DOHH2 (cell line): ENCODE data around the gene LSR.

Experiments used
- H3F3A ChIP-seq: fragments of 200-600 bp; sonication (generic), shearing (Covaris generic); 2 replicates; pipeline ENCODE4 v1.6.0; 2016; ENCODE audit warnings: antibody characterized with exemption, mild to moderate bottlenecking; ENCODE audit not compliant: control insufficient read depth, insufficient read depth
- H3K27ac ChIP-seq: fragments of 200-600 bp; sonication (generic); 2 replicates; pipeline ENCODE4 v1.5.1; 2014; ENCODE audit warnings: low read depth, mild to moderate bottlenecking, low read length, moderate library complexity
- H3K27me3 ChIP-seq: fragments of 200-600 bp; sonication (generic); 2 replicates; pipeline ENCODE4 v1.6.1; 2014; ENCODE audit warnings: mild to moderate bottlenecking, low read length, mixed read lengths; ENCODE audit not compliant: control insufficient read depth
- H3K36me3 ChIP-seq: fragments of 200-600 bp; sonication (generic); 2 replicates; pipeline ENCODE4 v1.6.1; 2014; ENCODE audit warnings: mild to moderate bottlenecking, low read length, moderate library complexity, mixed read lengths; ENCODE audit not compliant: control insufficient read depth
- H3K4me1 ChIP-seq: fragments of 200-600 bp; sonication (generic); 2 replicates; pipeline ENCODE4 v1.6.1; 2014; ENCODE audit warnings: mild to moderate bottlenecking, low read length, mixed read lengths; ENCODE audit not compliant: control insufficient read depth
- H3K4me2 ChIP-seq: fragments of 200-600 bp; sonication (generic); 2 replicates; pipeline ENCODE4 v1.6.0; 2014; ENCODE audit warnings: mild to moderate bottlenecking, low read length, moderate library complexity
- H3K4me3 ChIP-seq: fragments of 200-600 bp; sonication (generic); 2 replicates; pipeline ENCODE4 v1.5.1; 2014; ENCODE audit warnings: mild to moderate bottlenecking, low read length, mixed read lengths
- H3K79me2 ChIP-seq: fragments of 200-600 bp; sonication (generic); 2 replicates; pipeline ENCODE4 v1.6.1; 2014; ENCODE audit warnings: mild to moderate bottlenecking, low read length, mixed read lengths; ENCODE audit not compliant: control insufficient read depth
- H3K9me2 ChIP-seq: fragments of 200-600 bp; sonication (generic); replicated peaks from 2 replicates; pipeline ENCODE4 v1.6.1; 2014; ENCODE audit warnings: mild to moderate bottlenecking, low read length, mixed read lengths; ENCODE audit not compliant: control insufficient read depth
- H3K9me3 ChIP-seq: fragments of 200-600 bp; sonication (generic); 2 replicates; pipeline ENCODE4 v1.6.1; 2014; ENCODE audit warnings: antibody characterized with exemption, low read length, mixed read lengths; ENCODE audit not compliant: control insufficient read depth, insufficient read depth
- H4K20me1 ChIP-seq: fragments of 200-600 bp; sonication (generic); 2 replicates; pipeline ENCODE4 v1.6.0; 2014; ENCODE audit warnings: low read depth, mild to moderate bottlenecking, antibody characterized with exemption, low read length, moderate library complexity; ENCODE audit not compliant: control insufficient read depth, insufficient read depth
- EZH2phosphoT487 ChIP-seq: fragments of 200-600 bp; sonication (generic); IDR thresholded peaks from 2 replicates; pipeline ENCODE4 v1.6.1; 2017; ENCODE audit warnings: borderline replicate concordance, mild to moderate bottlenecking, antibody characterized with exemption, low read length, moderate library complexity, mixed read lengths
- TF ChIP-seq, protein P1 (sequence below): fragments of 200-600 bp; sonication (generic); IDR thresholded peaks from one replicate; pipeline ENCODE4 v1.5.1; 2014; ENCODE audit warnings: antibody characterized with exemption, mild to moderate bottlenecking, low read depth, low read length; ENCODE audit not compliant: poor library complexity, severe bottlenecking

The LSR gene

DNA sequence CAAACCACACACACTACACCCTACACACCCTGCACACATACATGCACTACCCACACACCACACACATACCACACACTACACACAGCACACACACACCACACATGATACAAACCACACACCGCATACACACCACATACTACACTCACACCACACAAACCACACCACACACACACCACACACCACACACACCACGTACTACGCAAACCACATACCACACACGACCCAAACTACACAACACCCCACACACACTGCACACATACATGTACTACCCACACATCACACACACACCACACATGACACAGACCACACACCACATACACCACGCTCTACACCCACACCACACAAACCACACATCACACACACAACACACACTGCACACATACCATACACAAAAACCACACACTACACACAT is 49.8 kb downstream of the LSR start:
- TF ChIP-seq EZH2phosphoT487: no peak
- TF ChIP-seq, protein P1, sequence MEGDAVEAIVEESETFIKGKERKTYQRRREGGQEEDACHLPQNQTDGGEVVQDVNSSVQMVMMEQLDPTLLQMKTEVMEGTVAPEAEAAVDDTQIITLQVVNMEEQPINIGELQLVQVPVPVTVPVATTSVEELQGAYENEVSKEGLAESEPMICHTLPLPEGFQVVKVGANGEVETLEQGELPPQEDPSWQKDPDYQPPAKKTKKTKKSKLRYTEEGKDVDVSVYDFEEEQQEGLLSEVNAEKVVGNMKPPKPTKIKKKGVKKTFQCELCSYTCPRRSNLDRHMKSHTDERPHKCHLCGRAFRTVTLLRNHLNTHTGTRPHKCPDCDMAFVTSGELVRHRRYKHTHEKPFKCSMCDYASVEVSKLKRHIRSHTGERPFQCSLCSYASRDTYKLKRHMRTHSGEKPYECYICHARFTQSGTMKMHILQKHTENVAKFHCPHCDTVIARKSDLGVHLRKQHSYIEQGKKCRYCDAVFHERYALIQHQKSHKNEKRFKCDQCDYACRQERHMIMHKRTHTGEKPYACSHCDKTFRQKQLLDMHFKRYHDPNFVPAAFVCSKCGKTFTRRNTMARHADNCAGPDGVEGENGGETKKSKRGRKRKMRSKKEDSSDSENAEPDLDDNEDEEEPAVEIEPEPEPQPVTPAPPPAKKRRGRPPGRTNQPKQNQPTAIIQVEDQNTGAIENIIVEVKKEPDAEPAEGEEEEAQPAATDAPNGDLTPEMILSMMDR: no peak
- Histone ChIP-seq H3K4me3 (no peak overlapping the region), H3K9me3 (no peaks in the 10 kb centered on the region), H3K27ac (no peak overlapping the region), H3K79me2 (no peaks in the 10 kb centered on the region), H3K36me3 (no peaks in the 10 kb centered on the region), H3K4me2 (no peak overlapping the region), H3K27me3 (no peaks in the 10 kb centered on the region), H3K9me2 (no peaks in the 10 kb centered on the region), H3F3A (peaks cover 32% of the 10 kb centered on the region), H3K4me1 (peaks cover 59% of the 10 kb centered on the region), H4K20me1 (no peaks in the 10 kb centered on the region)

DNA sequence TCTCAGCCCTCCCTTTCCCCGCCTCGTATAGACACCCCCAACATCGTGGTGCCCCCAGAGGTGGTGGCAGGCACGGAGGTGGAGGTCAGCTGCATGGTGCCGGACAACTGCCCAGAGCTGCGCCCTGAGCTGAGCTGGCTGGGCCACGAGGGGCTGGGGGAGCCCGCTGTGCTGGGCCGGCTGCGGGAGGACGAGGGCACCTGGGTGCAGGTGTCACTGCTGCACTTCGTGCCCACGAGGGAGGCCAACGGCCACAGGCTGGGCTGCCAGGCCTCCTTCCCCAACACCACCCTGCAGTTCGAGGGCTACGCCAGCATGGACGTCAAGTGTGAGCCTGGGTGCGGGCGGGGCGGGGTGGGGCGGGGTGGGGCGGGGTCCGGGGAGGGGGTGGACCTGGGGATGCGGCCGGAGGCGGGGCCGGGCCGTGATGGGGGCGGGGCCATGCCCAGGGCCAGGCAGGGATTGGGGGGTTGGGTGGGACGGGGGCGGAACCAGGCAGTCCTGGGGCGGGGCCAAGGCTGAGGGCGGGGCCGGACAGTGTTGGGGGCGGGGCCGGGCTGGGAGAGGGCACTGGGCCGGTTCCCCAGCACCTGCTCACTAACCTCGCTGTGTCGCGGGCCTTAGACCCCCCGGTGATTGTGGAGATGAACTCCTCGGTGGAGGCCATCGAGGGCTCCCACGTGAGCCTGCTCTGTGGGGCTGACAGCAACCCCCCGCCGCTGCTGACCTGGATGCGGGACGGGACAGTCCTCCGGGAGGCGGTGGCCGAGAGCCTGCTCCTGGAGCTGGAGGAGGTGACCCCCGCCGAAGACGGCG is 50.9 kb downstream of the LSR start:
- Histone ChIP-seq H3K4me1 (peaks cover 54% of the 10 kb centered on the region), H3K36me3 (no peaks in the 10 kb centered on the region)

DNA sequence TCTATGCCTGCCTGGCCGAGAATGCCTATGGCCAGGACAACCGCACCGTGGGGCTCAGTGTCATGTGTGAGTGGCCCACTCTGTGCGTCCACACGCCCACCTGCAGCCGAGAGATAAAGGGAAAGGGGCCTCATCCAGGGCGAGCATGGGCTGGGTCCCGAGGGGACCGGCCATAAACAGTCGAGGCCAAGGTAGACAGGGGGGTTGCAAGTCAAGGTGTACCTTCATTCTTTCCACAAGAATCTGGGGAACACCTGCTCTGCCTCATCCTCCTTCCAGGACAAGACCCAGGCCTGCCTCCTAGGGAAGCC is 51.5 kb downstream of the LSR start:
- Histone ChIP-seq H4K20me1 (no peaks in the 10 kb centered on the region), H3K4me3 (no peak overlapping the region), H3K9me2 (no peaks in the 10 kb centered on the region), H3F3A (peaks cover 22% of the 10 kb centered on the region), H3K27ac (no peak overlapping the region), H3K36me3 (no peaks in the 10 kb centered on the region), H3K27me3 (no peaks in the 10 kb centered on the region), H3K4me1 (peaks cover 54% of the 10 kb centered on the region), H3K9me3 (no peaks in the 10 kb centered on the region), H3K4me2 (no peak overlapping the region), H3K79me2 (no peaks in the 10 kb centered on the region)
- TF ChIP-seq, protein P1: no peak
- TF ChIP-seq EZH2phosphoT487: no peak

More for the DNA sequence above, 50.9 kb downstream of the LSR start:
- Histone ChIP-seq H3K27ac (no peak overlapping the region), H3K9me3 (no peaks in the 10 kb centered on the region), H3F3A (peaks cover 27% of the 10 kb centered on the region), H3K27me3 (no peaks in the 10 kb centered on the region), H3K4me3 (no peak overlapping the region), H3K9me2 (no peaks in the 10 kb centered on the region), H3K79me2 (no peaks in the 10 kb centered on the region), H3K4me2 (no peak overlapping the region), H4K20me1 (no peaks in the 10 kb centered on the region)
- no peak for TF ChIP-seq EZH2phosphoT487
- TF ChIP-seq, protein P1: no peak
